PC-3 (cell line): ENCODE measurements around the gene ATXN7L3.

Source experiments
- CTCF ChIP-seq: fragments of 300-600 bp; sonication (generic); conservative IDR thresholded peaks from 2 replicates; pipeline ENCODE4 v1.5.1; 2017; ENCODE audit warnings: antibody characterized with exemption, low read depth, mild to moderate bottlenecking, low read length
- EZH2phosphoT487 ChIP-seq: fragments of 300-600 bp; sonication (generic); IDR thresholded peaks from 2 replicates; pipeline ENCODE4 v1.6.1; 2018; ENCODE audit warnings: mild to moderate bottlenecking, antibody characterized with exemption, low read length, borderline replicate concordance

GRCh38 chr17:44219616-44220212 lies 20.0 kb upstream of the ATXN7L3 start, which contains the start of gene UBTF:
- no peak for TF ChIP-seq EZH2phosphoT487
- no peak for TF ChIP-seq CTCF
